ENCODE measurements around the gene MOB3C.

Gene MOB3C

DNA sequence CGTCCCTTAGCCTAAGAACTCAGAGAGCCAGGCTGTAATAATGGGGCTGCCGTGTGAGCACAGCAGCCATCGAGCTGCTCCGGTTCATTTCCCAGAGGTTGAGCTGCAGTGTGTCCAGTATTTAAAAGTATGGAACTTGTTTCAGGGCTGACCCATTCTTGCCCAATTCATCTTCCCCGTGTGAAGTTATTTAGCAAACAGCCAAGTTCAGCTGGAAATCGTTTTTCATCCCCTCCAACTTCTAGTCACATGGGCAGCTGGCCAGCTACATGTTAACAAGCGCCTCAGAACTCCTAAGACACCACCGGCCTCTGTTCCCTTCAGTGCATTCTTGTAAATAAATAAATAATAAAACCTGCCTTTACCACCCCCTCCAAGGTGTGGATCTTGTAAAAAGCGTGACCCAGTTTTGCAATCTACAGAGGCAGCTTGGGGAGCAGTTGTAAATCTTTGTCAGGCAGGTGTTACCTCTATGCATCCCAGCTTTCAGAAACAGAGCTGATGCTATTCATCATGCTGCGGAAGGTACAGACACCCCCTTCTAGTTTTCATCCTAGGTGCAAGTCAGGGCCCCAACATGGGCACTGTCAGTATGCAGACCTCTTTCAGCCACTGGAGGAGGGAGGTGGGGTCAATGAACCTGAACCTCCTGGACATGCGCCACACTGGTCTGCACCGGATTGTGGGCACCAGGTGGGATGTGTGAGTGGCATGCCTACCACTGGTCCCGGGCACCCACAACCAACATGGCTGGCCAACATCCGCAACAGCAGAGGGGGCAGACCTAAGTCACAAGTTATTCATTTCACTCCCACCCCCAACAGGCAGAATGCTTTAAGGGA lies 46.5 kb downstream of the MOB3C start:
- DNase-seq, result no peak

GRCh38 chr1:46569116-46569515 lies 47.5 kb downstream of the MOB3C start:
- no peak for DNase-seq

- no peak for DNase-seq
Measured at GRCh38 chr1:46568461-46568891, 48.1 kb downstream of the MOB3C start.

- no peak for DNase-seq
Measured at GRCh38 chr1:46563341-46563740, 53.3 kb downstream of the MOB3C start.

DNA sequence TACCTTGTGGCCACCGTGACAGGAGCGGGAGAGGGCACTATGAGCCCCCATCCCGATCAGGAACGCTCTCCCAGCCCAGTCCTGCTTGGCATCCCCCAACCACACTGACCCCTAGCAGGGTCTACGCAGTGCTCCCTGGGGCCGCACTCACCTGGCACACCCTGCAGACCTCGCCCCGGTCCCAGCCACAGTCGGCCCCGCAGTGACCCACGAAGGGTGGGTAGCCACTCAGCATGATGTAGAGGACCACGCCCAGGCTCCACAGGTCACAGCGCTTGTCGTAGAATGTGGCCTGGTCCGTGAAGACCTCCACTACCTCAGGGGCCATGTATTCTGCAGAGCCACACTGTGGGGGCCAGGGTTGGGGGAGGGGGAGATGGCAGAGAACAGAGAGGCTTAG lies 54.1 kb downstream of the MOB3C start:
- no peak for DNase-seq

DNA sequence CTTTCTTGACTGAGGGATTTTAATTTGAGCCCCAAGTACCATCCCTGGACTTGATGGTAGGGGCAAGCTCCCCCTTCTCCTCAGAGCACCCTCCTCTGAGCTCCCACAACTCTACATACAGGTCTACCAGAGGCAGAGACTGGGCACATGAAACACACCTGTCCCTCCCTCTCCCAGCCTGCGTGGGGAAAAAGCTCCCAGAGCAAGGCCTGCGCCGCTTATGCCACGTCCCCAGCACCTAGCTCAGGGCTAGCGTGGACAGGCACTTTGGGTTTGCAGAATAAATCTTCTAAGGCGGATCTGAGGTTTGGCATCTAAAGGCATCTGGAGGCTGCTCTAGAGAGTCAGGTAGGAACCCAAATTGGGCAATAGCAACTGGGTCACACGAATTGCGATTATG lies 57.6 kb downstream of the MOB3C start:
- no peak for DNase-seq

- no peak for DNase-seq
Measured at GRCh38 chr1:46558141-46558963, 58.3 kb downstream of the MOB3C start.
